Kidney (tissue), 14 donors: ENCODE results near the gene FAM81A. TPM values are rescaled to one million over a fixed set of nuclear protein-coding genes. Genes with fewer than 3 reads are reported as not detected.

Source experiments
- DNase-seq, 5 donors: peaks; one replicate each; pipeline ENCODE4 v3.0.0-alpha.2; 2013 to 2020
- FAIRE-seq: peaks from 2 replicates; lab custom pipeline; 2012; peaks lifted over from hg19 to GRCh38; lab: Jason Lieb, UNC
- H3K27ac ChIP-seq, 2 donors: one replicate each; pipeline ENCODE4 v1.7.0; 2013; ENCODE audit warnings: low read depth in 2 of 2, low read length in 2 of 2, inconsistent platforms in 1 of 2
- H3K27me3 ChIP-seq: one replicate; pipeline ENCODE4 v1.7.1; 2013; ENCODE audit warnings: low read length, inconsistent platforms; ENCODE audit not compliant: control insufficient read depth, insufficient read depth
- H3K36me3 ChIP-seq, 3 donors: one replicate each; pipeline versions ENCODE4 v1.7.0 to v1.7.1; 2013; ENCODE audit warnings: low read length in 3 of 3, control low read depth in 1 of 3, inconsistent platforms in 1 of 3; ENCODE audit not compliant: insufficient read depth in 3 of 3, control insufficient read depth in 2 of 3
- H3K4me1 ChIP-seq, 3 donors: one replicate each; pipeline versions ENCODE4 v1.7.0 to v1.7.1; 2013; ENCODE audit warnings: low read length in 3 of 3, inconsistent platforms in 1 of 3, low read depth in 1 of 3; ENCODE audit not compliant: control insufficient read depth in 2 of 3, insufficient read depth in 2 of 3
- H3K4me3 ChIP-seq, 3 donors: one replicate each; pipeline versions ENCODE4 v1.7.0 to v1.8.1; 2013; ENCODE audit warnings: low read length in 3 of 3, control low read depth in 1 of 3, inconsistent platforms in 1 of 3
- H3K9ac ChIP-seq, 3 donors: one replicate each; pipeline versions ENCODE4 v1.7.0 to v1.7.1; 2013; ENCODE audit warnings: low read length in 3 of 3, control low read depth in 1 of 3, inconsistent platforms in 1 of 3
- H3K9me3 ChIP-seq, 3 donors: one replicate each; pipeline versions ENCODE4 v1.7.0 to v1.7.1; 2013; ENCODE audit warnings: low read length in 3 of 3, control low read depth in 1 of 3, inconsistent platforms in 1 of 3; ENCODE audit not compliant: control insufficient read depth in 2 of 3, insufficient read depth in 1 of 3
- CTCF ChIP-seq: IDR thresholded peaks from 3 replicates; pipeline ENCODE4 v1.5.1; 2012; ENCODE audit warnings: mild to moderate bottlenecking, moderate library complexity, borderline replicate concordance; ENCODE audit not compliant: insufficient read depth; ENCODE audit errors: extremely low read depth
- intact Hi-C: fragments of 100-400 bp; cut with DNase I; formaldehyde crosslinking; loops from one replicate; pipeline ENCODE4 v1.11.1; 2022
- polyA plus RNA-seq: library from polyadenylated mRNA; stranded (reverse); fragments of 350-450 nt; fragmentation: Illumina TruSeq; extraction: RNeasy Lipid Tissue Mini Kit (QIAGEN cat#74804); gene quantifications from one replicate; pipeline ENCODE4 v1.2.3, GENCODE V29; 2014; ENCODE audit warnings: low read depth, low replicate concordance; ENCODE audit not compliant: insufficient read depth
- total RNA-seq: library from RNA; stranded (reverse); fragmentation: NEBNext Ultra II Directional; extraction: Animal tissue kit (Norgen Biotek cat#: 25700); gene quantifications from one replicate; pipeline ENCODE4 v1.2.1, GENCODE V29; 2021
- donor health status: control.
- donor health status: control.
- donor health status: control.
- donor health status: control.
- donor health status: control.
- donor health status: DM: yes; HTN: yes; CAD: no.
- donor health status: Normal renal cell carcinoma (clear cell type).

The FAM81A gene
- total and polyA plus RNA-seq, 2 donors from 2014 or later: 10.4 TPM

DNA sequence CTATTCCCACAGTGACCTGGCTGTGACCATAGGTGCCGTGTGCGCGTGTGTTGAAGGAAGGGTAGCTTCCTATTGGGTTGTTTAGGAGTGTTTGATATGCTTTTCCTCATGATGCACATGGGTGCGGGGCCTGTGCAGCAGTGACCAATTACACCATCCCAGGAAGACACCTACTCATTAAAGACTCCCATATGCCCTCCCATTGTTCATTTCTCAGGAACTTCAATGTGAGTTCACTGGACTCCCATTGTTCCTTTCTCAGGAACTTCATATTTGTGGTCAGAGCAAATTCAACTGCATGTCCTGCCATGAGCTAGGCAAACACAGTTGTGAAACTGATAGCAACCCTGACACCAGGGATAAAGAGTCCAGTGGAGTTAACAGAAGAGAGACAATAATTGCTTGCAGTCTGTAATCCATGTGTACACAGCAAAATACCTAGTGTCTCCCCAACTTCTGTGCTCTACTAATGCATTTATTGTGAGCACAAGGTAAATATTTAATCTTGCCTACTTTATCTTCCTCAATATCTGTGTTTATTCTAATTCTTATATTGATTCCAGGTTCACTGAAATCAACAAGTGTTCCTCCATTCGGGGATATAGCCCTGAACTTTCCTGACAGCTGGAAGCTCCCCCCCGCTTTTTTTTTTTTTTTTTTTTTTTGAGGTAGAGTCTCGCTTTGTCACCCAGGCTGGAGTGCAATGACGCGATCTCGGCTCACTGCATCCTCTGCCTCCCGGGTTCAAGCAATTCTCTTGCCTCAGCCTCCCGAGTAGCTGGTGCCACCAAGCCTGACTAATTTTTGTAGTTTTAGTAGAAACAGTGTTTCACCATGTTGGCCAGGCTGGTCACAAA is 116.1 kb downstream of the FAM81A start:
- H3K27ac ChIP-seq: no peak overlapping the region
- no peak for FAIRE-seq
- intact Hi-C loops: no loop called here

DNA sequence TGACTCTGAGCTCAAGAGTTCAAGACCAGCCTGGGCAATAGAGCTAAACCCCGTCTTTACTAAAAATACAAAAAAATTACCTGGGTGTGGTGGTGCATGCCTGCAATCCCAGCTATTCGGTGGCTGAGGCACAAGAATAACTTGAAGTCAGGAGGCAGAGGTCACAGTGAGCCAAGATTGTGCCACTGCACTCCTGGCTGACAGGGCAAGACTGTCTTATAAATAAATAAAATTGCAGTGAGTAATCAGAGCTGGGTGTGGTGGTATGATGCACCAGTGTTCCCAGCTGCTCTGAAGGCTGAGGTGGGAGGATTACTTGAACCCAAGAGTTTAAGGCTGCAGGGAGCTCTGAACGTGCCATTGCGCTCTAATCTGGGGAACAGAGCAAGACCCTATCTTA is 117.7 kb downstream of the FAM81A start:
- no peak overlapping the region for H3K4me3 ChIP-seq
- no peak overlapping the region for H3K27ac ChIP-seq
- H3K4me1 ChIP-seq: no peaks in the 10 kb centered on the region
- H3K9me3 ChIP-seq: no peaks in the 10 kb centered on the region
- DNase-seq: no peak
- TF ChIP-seq CTCF: no peak
- intact Hi-C loops: no loop called here
- H3K36me3 ChIP-seq: no peaks in the 10 kb centered on the region
- FAIRE-seq: no peak
- H3K9ac ChIP-seq: no peak overlapping the region
- H3K27me3 ChIP-seq: no peaks in the 10 kb centered on the region

More for the DNA sequence above, 116.1 kb downstream of the FAM81A start:
- DNase-seq: no peak
- TF ChIP-seq CTCF: no peak
- Histone ChIP-seq H3K27me3 (no peaks in the 10 kb centered on the region), H3K36me3 (no peaks in the 10 kb centered on the region), H3K4me3 (no peak overlapping the region), H3K9ac (no peak overlapping the region), H3K4me1 (no peaks in the 10 kb centered on the region), H3K9me3 (no peaks in the 10 kb centered on the region)

DNA sequence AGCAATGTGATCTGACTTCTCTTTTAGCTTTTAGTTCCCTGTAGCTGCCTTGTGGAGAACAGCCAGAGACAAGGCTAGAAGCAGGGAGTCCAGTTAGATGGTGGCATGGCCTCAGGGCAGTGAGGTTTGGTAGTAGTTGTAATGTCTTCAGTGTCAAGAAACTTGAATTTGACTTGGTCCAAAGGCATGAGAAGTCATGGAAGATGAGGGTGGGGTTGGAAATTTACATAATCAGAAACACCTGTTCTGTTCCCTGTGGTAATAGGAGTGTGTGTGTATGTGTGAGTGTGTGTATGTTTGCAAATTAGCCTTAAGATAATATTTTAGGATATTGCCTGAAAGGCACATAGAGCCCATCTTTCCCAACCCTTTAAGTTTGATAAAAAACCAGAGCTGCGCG is 118.4 kb downstream of the FAM81A start:
- Histone ChIP-seq H3K4me3 (no peak overlapping the region), H3K27me3 (no peaks in the 10 kb centered on the region), H3K36me3 (no peaks in the 10 kb centered on the region), H3K9ac (no peak overlapping the region), H3K4me1 (no peaks in the 10 kb centered on the region), H3K27ac (no peak overlapping the region), H3K9me3 (no peaks in the 10 kb centered on the region)
- FAIRE-seq (no peak), DNase-seq (no peak)
- no peak for TF ChIP-seq CTCF
- intact Hi-C loops: no loop called here
